Thymus (tissue), 11 donors: ENCODE data around the gene GLRA3. TPM values are rescaled to one million over a fixed set of nuclear protein-coding genes. Genes with fewer than 3 reads are reported as not detected.
"Not testable (repeated sequence)": the region's sequence is repeated elsewhere in the genome, so short reads cannot be mapped to it uniquely, and the experiment has no call there.

ENCODE experiments used
- DNase-seq, 9 donors: peaks; one replicate each; pipeline ENCODE4 v3.0.0-alpha.2; 2013; ENCODE audit warnings: low spot score in 9 of 9, low read depth in 6 of 9, missing footprints in 1 of 9
- H3K27ac ChIP-seq, 2 donors: one replicate each; pipeline ENCODE4 v1.5.1; 2013; ENCODE audit warnings: control low read depth in 1 of 2, low read depth in 1 of 2, low read length in 1 of 2, mild to moderate bottlenecking in 1 of 2, moderate library complexity in 1 of 2
- H3K27me3 ChIP-seq, 2 donors: one replicate each; pipeline ENCODE4 v1.5.1; 2013; ENCODE audit warnings: low read length in 1 of 2; ENCODE audit not compliant: control insufficient read depth in 2 of 2, insufficient read depth in 1 of 2
- H3K36me3 ChIP-seq, 2 donors: one replicate each; pipeline ENCODE4 v1.5.1; 2013; ENCODE audit warnings: low read length in 1 of 2, mild to moderate bottlenecking in 1 of 2, moderate library complexity in 1 of 2; ENCODE audit not compliant: control insufficient read depth in 2 of 2, insufficient read depth in 2 of 2
- H3K4me1 ChIP-seq, 2 donors: one replicate each; pipeline ENCODE4 v1.5.1; 2013; ENCODE audit warnings: low read length in 2 of 2; ENCODE audit not compliant: control insufficient read depth in 2 of 2, insufficient read depth in 2 of 2
- H3K4me3 ChIP-seq, 2 donors: one replicate each; pipeline ENCODE4 v1.5.1; 2013; ENCODE audit warnings: low read length in 2 of 2, control low read depth in 1 of 2, mild to moderate bottlenecking in 1 of 2
- H3K9me3 ChIP-seq, 2 donors: one replicate each; pipeline ENCODE4 v1.5.1; 2013; ENCODE audit warnings: low read length in 1 of 2, mild to moderate bottlenecking in 1 of 2; ENCODE audit not compliant: control insufficient read depth in 2 of 2, insufficient read depth in 1 of 2
- WGBS: extraction: QIAGEN DNeasy Blood & Tissue Kit; methylation state at CpG from one replicate; pipeline ENCODE4 v1.1.7; 2013; 5-methylcytosine and 5-hydroxymethylcytosine counted together
- polyA plus RNA-seq: library from polyadenylated mRNA; stranded (reverse); fragments of 200-250 nt; gene quantifications from one replicate; pipeline ENCODE4 v1.2.3, GENCODE V29; 2013
- total RNA-seq: library from RNA; stranded (reverse); fragments of 120-200 nt; gene quantifications from one replicate; pipeline ENCODE4 v1.2.4, GENCODE V29; 2013
- donor health status: healthy.

The GLRA3 gene
- total and polyA plus RNA-seq, 2 donors, result 0.05 TPM

GRCh38 chr4:174709526-174709925 is 119.5 kb downstream of the GLRA3 start:
- no peaks in the 10 kb centered on the region for H3K9me3 ChIP-seq
- no peaks in the 10 kb centered on the region for H3K4me1 ChIP-seq
- H3K27ac ChIP-seq, result no peak overlapping the region
- H3K27me3 ChIP-seq, result no peaks in the 10 kb centered on the region
- no peak overlapping the region for H3K4me3 ChIP-seq
- no peaks in the 10 kb centered on the region for H3K36me3 ChIP-seq
- 90% methylated on average over 3 of the region's 3 CpGs for WGBS
- no peak for DNase-seq

DNA sequence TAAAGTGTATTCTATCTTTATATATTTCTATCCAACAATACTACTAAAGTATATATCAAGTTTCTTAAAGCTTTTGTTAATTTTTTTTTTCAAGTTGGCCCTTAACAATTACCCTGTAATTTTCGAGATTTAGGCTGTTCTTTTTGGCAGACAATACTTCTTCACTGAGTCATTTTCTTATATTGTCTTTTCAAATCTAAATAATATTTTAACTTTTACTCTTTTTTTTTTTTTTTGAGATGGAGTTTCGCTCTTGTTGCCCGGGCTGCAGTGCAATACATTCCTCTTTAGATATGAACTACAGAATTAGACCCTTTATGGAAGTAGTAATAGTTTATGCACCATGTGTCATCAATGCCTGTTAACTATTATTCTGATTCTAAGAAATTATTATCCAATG is 120.7 kb downstream of the GLRA3 start:
- 89% methylated on average over 3 of the region's 3 CpGs for WGBS
- H3K4me1 ChIP-seq, result no peaks in the 10 kb centered on the region
- H3K27ac ChIP-seq, result no peak overlapping the region
- no peaks in the 10 kb centered on the region for H3K27me3 ChIP-seq
- no peaks in the 10 kb centered on the region for H3K9me3 ChIP-seq
- H3K4me3 ChIP-seq, result no peak overlapping the region
- no peak for DNase-seq
- H3K36me3 ChIP-seq, result no peaks in the 10 kb centered on the region

DNA sequence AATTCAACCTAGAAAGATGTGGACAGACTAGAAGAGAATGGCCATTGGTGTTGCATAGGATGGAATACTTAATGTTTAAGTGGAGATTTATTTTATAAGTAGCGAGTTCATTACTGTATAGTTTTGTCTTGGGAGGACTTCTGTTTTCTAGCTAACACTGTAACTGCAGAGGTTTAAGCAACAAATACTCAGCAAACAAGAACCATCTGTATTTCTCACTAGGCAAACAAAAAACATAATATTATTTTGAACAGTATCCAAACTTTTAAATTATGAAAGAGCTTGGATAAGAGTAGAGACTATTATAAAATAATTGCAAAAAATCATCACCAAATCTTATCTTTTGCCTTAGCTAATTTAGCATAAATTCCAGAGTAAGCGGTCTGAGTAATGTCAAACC is 121.1 kb downstream of the GLRA3 start:
- Histone ChIP-seq H3K4me1 (no peaks in the 10 kb centered on the region), H3K4me3 (no peak overlapping the region), H3K27me3 (no peaks in the 10 kb centered on the region), H3K9me3 (no peaks in the 10 kb centered on the region), H3K36me3 (no peaks in the 10 kb centered on the region), H3K27ac (no peak overlapping the region)
- no peak for DNase-seq
- WGBS, result 97% methylated on average over 2 of the region's 2 CpGs

DNA sequence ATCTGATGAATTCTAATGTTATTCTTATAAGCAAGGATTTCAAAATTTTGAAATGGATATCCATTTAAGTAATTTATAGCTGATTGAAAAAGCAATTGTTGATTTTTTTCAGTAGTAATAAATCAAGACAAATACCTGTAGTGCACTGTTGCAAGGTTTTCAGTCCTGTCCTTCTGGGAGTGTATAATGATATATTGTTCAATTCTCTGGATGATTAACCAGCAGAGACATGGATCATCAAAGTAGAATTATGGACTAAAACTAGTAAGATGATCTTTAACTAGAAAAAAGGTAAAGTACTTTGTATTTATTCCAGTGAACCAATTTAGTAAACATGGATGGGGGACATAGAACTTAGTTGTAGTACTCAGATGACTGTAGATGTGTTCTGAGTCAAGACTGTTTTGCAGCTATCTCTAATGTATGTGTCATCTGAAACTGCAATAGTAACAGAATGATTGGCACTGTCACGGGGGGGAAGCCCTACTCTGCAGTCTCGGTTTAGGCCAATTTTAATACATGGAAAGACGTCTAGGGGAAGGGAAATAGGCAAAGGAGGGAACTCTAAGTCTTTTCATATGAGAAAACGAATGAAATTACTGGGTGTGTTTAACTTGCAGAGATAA is 121.9 kb downstream of the GLRA3 start:
- DNase-seq, result no peak
- H3K27ac ChIP-seq, result no peak overlapping the region
- H3K36me3 ChIP-seq, result no peaks in the 10 kb centered on the region
- 90% methylated on average over 4 of the region's 4 CpGs for WGBS
- no peak overlapping the region for H3K4me3 ChIP-seq
- no peaks in the 10 kb centered on the region for H3K9me3 ChIP-seq
- H3K27me3 ChIP-seq, result no peaks in the 10 kb centered on the region
- H3K4me1 ChIP-seq, result no peaks in the 10 kb centered on the region

DNA sequence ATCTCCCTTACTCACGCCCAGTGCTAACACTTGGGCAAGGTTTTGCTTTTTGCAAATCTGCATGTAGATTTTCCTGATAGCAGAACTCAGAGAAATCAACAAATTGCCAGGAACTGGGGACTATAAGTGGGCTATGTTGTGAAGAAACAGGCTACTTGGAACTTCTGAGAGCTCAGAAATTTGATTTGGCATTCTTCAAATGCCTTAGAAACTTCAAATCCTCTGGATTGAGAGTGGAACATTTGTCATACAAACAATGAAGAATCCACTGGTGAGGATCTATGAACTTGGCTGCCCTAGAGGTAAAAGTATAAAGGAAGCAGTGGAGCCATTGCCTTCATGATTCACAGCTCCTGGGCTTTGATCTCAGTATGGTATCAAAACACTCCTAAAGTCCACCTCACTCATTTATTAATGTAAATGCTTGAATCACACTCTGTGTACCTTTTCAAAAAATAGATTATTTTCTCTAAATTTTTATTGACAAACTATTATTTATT is 126.0 kb downstream of the GLRA3 start:
- H3K27ac ChIP-seq, result no peak overlapping the region
- no peaks in the 10 kb centered on the region for H3K27me3 ChIP-seq
- WGBS, result 96% methylated on average over 1 of the region's 1 CpG
- H3K36me3 ChIP-seq, result no peaks in the 10 kb centered on the region
- DNase-seq, result no peak
- H3K4me1 ChIP-seq, result no peaks in the 10 kb centered on the region
- no peak overlapping the region for H3K4me3 ChIP-seq
- no peaks in the 10 kb centered on the region for H3K9me3 ChIP-seq

DNA sequence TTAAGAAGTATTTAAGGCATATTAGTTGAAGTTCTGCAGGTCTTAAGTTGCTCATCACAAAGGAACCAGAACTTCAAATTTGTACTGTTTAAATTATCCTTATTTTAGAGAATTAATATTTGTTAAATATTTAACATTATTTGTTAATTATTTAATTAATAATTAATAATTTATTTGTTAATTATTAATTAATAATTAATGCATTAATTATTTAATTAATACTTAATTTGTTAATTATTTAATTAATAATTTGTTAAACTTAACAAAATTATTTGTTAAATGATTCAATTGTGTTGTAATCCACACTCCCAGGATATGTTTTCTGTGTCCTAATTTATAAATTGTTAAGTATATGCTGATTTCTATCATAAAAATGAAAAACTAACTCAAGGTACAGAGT is 129.4 kb downstream of the GLRA3 start:
- no peaks in the 10 kb centered on the region for H3K27me3 ChIP-seq
- no peak overlapping the region for H3K4me3 ChIP-seq
- no peak for DNase-seq
- no peak overlapping the region for H3K27ac ChIP-seq
- no peaks in the 10 kb centered on the region for H3K9me3 ChIP-seq
- H3K36me3 ChIP-seq, result no peaks in the 10 kb centered on the region
- no peaks in the 10 kb centered on the region for H3K4me1 ChIP-seq

DNA sequence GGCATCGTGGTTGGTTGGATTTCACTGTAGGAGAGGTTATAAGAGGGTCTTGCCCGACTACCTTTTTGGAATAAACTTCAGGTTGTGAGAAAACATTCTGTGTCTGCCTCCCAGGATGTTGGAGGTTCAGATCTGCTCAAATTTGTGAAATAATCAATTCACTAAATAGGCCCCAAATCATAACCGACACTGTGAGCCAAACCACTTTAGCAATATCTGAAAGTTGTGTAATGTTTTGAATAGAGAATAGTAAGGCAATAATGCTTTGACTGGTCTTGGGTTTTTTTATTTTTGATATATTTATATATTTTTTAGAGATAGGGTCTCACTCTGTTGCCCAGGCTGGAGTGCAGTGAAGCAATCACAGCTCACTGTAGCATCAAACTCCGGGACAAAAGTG is 131.2 kb downstream of the GLRA3 start:
- Histone ChIP-seq H3K4me1 (no peaks in the 10 kb centered on the region), H3K27me3 (no peaks in the 10 kb centered on the region), H3K36me3 (no peaks in the 10 kb centered on the region), H3K9me3 (no peaks in the 10 kb centered on the region), H3K27ac (no peak overlapping the region), H3K4me3 (no peak overlapping the region)
- 79% methylated on average over 4 of the region's 4 CpGs for WGBS
- DNase-seq, result no peak

DNA sequence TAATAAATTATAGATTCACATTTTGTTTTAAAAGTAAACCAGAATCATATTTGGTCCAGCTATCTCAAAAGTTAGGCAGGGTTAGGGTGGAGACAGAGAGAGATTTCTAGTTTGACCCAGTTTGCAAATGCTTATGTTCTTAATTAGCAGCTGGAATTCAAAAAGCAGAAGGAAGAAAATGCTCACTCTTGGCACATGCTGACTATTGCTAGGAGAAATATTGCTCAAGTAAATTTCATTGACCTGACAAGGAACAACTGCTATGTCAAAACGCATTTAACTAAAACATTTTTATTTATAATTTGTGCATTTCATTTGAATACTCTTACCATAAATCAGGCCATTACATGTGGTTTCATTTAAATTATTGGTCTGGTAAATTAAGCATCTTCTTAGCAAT is 131.8 kb downstream of the GLRA3 start:
- Histone ChIP-seq H3K27me3 (no peaks in the 10 kb centered on the region), H3K4me1 (no peaks in the 10 kb centered on the region), H3K36me3 (no peaks in the 10 kb centered on the region), H3K4me3 (no peak overlapping the region), H3K27ac (no peak overlapping the region), H3K9me3 (no peaks in the 10 kb centered on the region)
- 26% methylated on average over 1 of the region's 1 CpG for WGBS
- no peak for DNase-seq

- Histone ChIP-seq H3K9me3 (no peaks in the 10 kb centered on the region), H3K27me3 (no peaks in the 10 kb centered on the region), H3K36me3 (no peaks in the 10 kb centered on the region), H3K4me3 (no peak overlapping the region), H3K27ac (no peak overlapping the region), H3K4me1 (no peaks in the 10 kb centered on the region)
- DNase-seq, result no peak
Measured at GRCh38 chr4:174696657-174697056, 132.4 kb downstream of the GLRA3 start.

DNA sequence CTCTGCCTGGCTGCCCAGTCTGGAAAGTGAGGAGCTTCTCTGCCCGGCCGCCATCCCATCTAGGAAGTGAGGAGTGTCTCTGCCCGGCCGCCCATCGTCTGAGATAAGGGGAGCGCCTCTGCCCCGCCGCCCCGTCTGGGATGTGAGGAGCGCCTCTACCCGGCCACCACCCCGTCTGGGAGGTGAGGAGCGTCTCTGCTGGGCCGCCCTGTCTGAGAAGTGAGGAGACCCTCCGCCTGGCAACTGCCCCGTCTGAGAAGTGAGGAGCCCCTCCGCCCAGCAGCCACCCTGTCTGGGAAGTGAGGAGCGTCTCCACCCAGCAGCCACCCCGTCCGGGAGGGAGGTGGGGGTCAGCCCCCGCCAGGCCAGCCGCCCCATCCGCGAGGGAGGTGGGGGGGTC is 137.2 kb downstream of the GLRA3 start:
- not testable (repeated sequence) for H3K4me3 ChIP-seq, H3K27me3 ChIP-seq, H3K9me3 ChIP-seq, DNase-seq, H3K4me1 ChIP-seq, H3K36me3 ChIP-seq, H3K27ac ChIP-seq
- WGBS, result 96% methylated on average over 22 of the region's 24 CpGs
